Lower leg skin (tissue), 3 donors: Measurements from ENCODE around the gene GBF1.

Experiments
- CTCF ChIP-seq, 3 donors: fragments of 450-650 bp; IDR thresholded peaks; one replicate each; pipeline ENCODE4 v1.5.1; 2016; ENCODE audit warnings: antibody characterized with exemption in 3 of 3, mild to moderate bottlenecking in 3 of 3, moderate library complexity in 2 of 3
- POLR2A ChIP-seq, 2 donors: fragments of 450-650 bp; IDR thresholded peaks; one replicate each; pipeline ENCODE4 v1.6.1; 2016 to 2017; ENCODE audit warnings: antibody characterized with exemption in 2 of 2, mild to moderate bottlenecking in 1 of 2, moderate library complexity in 1 of 2

GRCh38 chr10:102327641-102328040, 82.3 kb downstream of the GBF1 start:
- TF ChIP-seq POLR2A (IDR thresholded peaks at IDR 0.05) (no peak), CTCF (IDR thresholded peaks at IDR 0.05) (no peak)
